ENCODE results near the gene SPRY2. TPM values are rescaled to one million over a fixed set of nuclear protein-coding genes. Genes with fewer than 3 reads are reported as not detected.

Gene SPRY2
- total and polyA plus RNA-seq, 2 of the 8 experiments (the other 6 are each of a cell fraction or from before 2014, with no cell fraction given): 37.7 to 37.9 TPM

DNA sequence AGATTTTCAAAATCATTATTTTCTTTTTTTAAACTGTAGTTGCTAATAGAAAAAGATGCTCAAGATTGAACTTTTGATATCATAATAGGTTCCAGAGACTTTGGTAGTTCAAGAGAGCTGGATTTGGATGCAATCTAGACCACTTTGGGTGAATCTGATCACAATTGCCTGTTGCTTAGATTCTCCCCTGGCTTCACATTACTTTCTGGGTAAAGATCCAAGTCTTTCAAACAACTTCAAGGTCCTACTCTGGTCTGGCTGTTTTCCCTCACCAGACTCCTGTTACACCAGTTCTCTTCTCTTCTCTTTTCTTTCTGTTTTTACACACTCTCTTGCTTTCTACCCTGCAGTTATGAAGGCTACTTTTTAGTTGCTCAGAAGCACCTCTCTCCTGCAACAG is 7.4 kb upstream of the SPRY2 start (continued):
- TF ChIP-seq, protein P1, sequence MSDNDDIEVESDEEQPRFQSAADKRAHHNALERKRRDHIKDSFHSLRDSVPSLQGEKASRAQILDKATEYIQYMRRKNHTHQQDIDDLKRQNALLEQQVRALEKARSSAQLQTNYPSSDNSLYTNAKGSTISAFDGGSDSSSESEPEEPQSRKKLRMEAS (IDR thresholded peaks at IDR 0.05): no peak
- TF ChIP-seq TEAD4 (IDR thresholded peaks at IDR 0.05; ENCODE audit: low read depth, low read length): no peak
- TF ChIP-seq PHF8 (conservative IDR thresholded peaks at IDR 0.05; ENCODE audit: low read depth, low read length): no peak
- TF ChIP-seq CHD2 (IDR thresholded peaks at IDR 0.05; ENCODE audit: low read length): no peak

Measured in H1 (cell line).